SJSA1 (cell line): ENCODE results near the gene GNB5. TPM values are rescaled to one million over a fixed set of nuclear protein-coding genes. Genes with fewer than 3 reads are reported as not detected.

Source experiments
- DNase-seq, 2 experiments: peaks; one replicate each; pipeline ENCODE4 v3.0.0-alpha.2; 2015 to 2020; ENCODE audit warnings: low spot score in 2 of 2, low read depth in 1 of 2
- H3K27ac ChIP-seq: fragments of 250-450 bp; sonication (Bioruptor Pico); 2 replicates; pipeline ENCODE4 v1.5.1; 2020; ENCODE audit warnings: mild to moderate bottlenecking, moderate library complexity
- H3K27me3 ChIP-seq: fragments of 250-450 bp; sonication (Bioruptor Pico); replicated peaks from 2 replicates; pipeline ENCODE4 v1.5.1; 2020; ENCODE audit warnings: mild to moderate bottlenecking, moderate library complexity
- H3K36me3 ChIP-seq: fragments of 250-450 bp; sonication (Bioruptor Pico); 2 replicates; pipeline ENCODE4 v1.5.1; 2020; ENCODE audit warnings: mild to moderate bottlenecking
- H3K4me1 ChIP-seq: fragments of 250-450 bp; sonication (Bioruptor Pico); replicated peaks from 2 replicates; pipeline ENCODE4 v1.6.1; 2021; ENCODE audit warnings: mild to moderate bottlenecking
- H3K4me3 ChIP-seq: fragments of 250-450 bp; sonication (Bioruptor Pico); 2 replicates; pipeline ENCODE4 v1.5.1; 2020; ENCODE audit warnings: mild to moderate bottlenecking
- H3K9me3 ChIP-seq: fragments of 250-450 bp; sonication (Bioruptor Pico); replicated peaks from 2 replicates; pipeline ENCODE4 v1.5.1; 2020; ENCODE audit warnings: mild to moderate bottlenecking
- total RNA-seq: library from RNA; depleted of rRNA; stranded (reverse); fragments of >200 nt; shearing (Covaris generic); gene quantifications from 2 replicates; pipeline ENCODE4 v1.2.3, GENCODE V29; 2014

Gene GNB5
- total RNA-seq, 1 experiment from 2014 or later, result 58.9 TPM

- H3K4me1 ChIP-seq, result peaks cover 45% of the 10 kb centered on the region
- no peaks in the 10 kb centered on the region for H3K27me3 ChIP-seq
- peaks cover 51% of the 10 kb centered on the region for H3K36me3 ChIP-seq
- no peak overlapping the region for H3K4me3 ChIP-seq
- no peak overlapping the region for H3K27ac ChIP-seq
- DNase-seq, result no peak
- H3K9me3 ChIP-seq, result no peaks in the 10 kb centered on the region
These were observed 53.5 kb downstream of the GNB5 start for GRCh38 chr15:52137432-52138357.

- Histone ChIP-seq H3K27ac (no peak overlapping the region), H3K27me3 (no peaks in the 10 kb centered on the region), H3K9me3 (no peaks in the 10 kb centered on the region), H3K4me1 (peaks cover 45% of the 10 kb centered on the region), H3K4me3 (no peak overlapping the region), H3K36me3 (peaks cover 52% of the 10 kb centered on the region)
- DNase-seq, result no peak
These were observed 54.7 kb downstream of the GNB5 start for GRCh38 chr15:52136442-52136980.

GRCh38 chr15:52134502-52135144, 56.6 kb downstream of the GNB5 start:
- Histone ChIP-seq H3K4me1 (peaks cover 36% of the 10 kb centered on the region), H3K36me3 (peaks cover 44% of the 10 kb centered on the region), H3K9me3 (no peaks in the 10 kb centered on the region), H3K27ac (no peak overlapping the region), H3K27me3 (no peaks in the 10 kb centered on the region), H3K4me3 (no peak overlapping the region)
- DNase-seq, result no peak

GRCh38 chr15:52133510-52134220, 57.5 kb downstream of the GNB5 start:
- Histone ChIP-seq H3K27me3 (no peaks in the 10 kb centered on the region), H3K4me1 (peaks cover 27% of the 10 kb centered on the region), H3K27ac (no peak overlapping the region), H3K4me3 (no peak overlapping the region), H3K36me3 (peaks cover 38% of the 10 kb centered on the region), H3K9me3 (no peaks in the 10 kb centered on the region)
- DNase-seq, result no peak

GRCh38 chr15:52132066-52132465, 59.1 kb downstream of the GNB5 start:
- H3K27ac ChIP-seq, result no peak overlapping the region
- peaks cover 20% of the 10 kb centered on the region for H3K4me1 ChIP-seq
- no peaks in the 10 kb centered on the region for H3K9me3 ChIP-seq
- no peaks in the 10 kb centered on the region for H3K27me3 ChIP-seq
- H3K4me3 ChIP-seq, result no peak overlapping the region
- H3K36me3 ChIP-seq, result peaks cover 27% of the 10 kb centered on the region
- DNase-seq, result no peak

- Histone ChIP-seq H3K4me1 (peaks cover 7% of the 10 kb centered on the region; the same call in 1 of the 2 replicates), H3K4me3 (no peak overlapping the region), H3K9me3 (no peaks in the 10 kb centered on the region), H3K27me3 (no peaks in the 10 kb centered on the region), H3K36me3 (peaks cover 8% of the 10 kb centered on the region), H3K27ac (no peak overlapping the region)
- DNase-seq, result no peak
These were observed 62.6 kb downstream of the GNB5 start for GRCh38 chr15:52128568-52128967.

GRCh38 chr15:52124270-52124880, 66.8 kb downstream of the GNB5 start:
- no peak overlapping the region for H3K27ac ChIP-seq
- no peaks in the 10 kb centered on the region for H3K9me3 ChIP-seq
- no peaks in the 10 kb centered on the region for H3K27me3 ChIP-seq
- no peaks in the 10 kb centered on the region; the same call in none of the 2 replicates for H3K36me3 ChIP-seq
- H3K4me1 ChIP-seq, result peaks cover 7% of the 10 kb centered on the region; the same call in 1 of the 2 replicates
- no peak overlapping the region for H3K4me3 ChIP-seq
- no peak for DNase-seq

- Histone ChIP-seq H3K27me3 (no peaks in the 10 kb centered on the region), H3K9me3 (no peaks in the 10 kb centered on the region), H3K4me3 (no peak overlapping the region), H3K4me1 (peaks cover 7% of the 10 kb centered on the region; the same call in 1 of the 2 replicates), H3K27ac (no peak overlapping the region), H3K36me3 (no peaks in the 10 kb centered on the region; the same call in 1 of the 2 replicates)
- no peak for DNase-seq
These were observed 69.3 kb downstream of the GNB5 start for GRCh38 chr15:52121896-52122295.

GRCh38 chr15:52121006-52121405, 70.2 kb downstream of the GNB5 start:
- peaks cover 7% of the 10 kb centered on the region; the same call in 1 of the 2 replicates for H3K4me1 ChIP-seq
- H3K27ac ChIP-seq, result no peak overlapping the region
- no peak overlapping the region for H3K4me3 ChIP-seq
- H3K27me3 ChIP-seq, result no peaks in the 10 kb centered on the region; the same call in 1 of the 2 replicates
- no peaks in the 10 kb centered on the region for H3K9me3 ChIP-seq
- no peaks in the 10 kb centered on the region; the same call in 1 of the 2 replicates for H3K36me3 ChIP-seq
- no peak for DNase-seq

GRCh38 chr15:52120488-52120887, 70.7 kb downstream of the GNB5 start:
- no peak for DNase-seq
- Histone ChIP-seq H3K9me3 (no peaks in the 10 kb centered on the region), H3K4me3 (no peak overlapping the region), H3K4me1 (peaks cover 7% of the 10 kb centered on the region; the same call in 1 of the 2 replicates), H3K36me3 (no peaks in the 10 kb centered on the region; the same call in 1 of the 2 replicates), H3K27me3 (no peaks in the 10 kb centered on the region; the same call in 1 of the 2 replicates), H3K27ac (no peak overlapping the region)

- no peak overlapping the region for H3K27ac ChIP-seq
These were observed 72.0 kb downstream of the GNB5 start for GRCh38 chr15:52118969-52119749.

GRCh38 chr15:52117549-52117948, 73.6 kb downstream of the GNB5 start:
- no peak for DNase-seq
- H3K4me3 ChIP-seq, result no peak overlapping the region
- no peak overlapping the region for H3K27ac ChIP-seq
- no peaks in the 10 kb centered on the region for H3K9me3 ChIP-seq
- no peaks in the 10 kb centered on the region for H3K4me1 ChIP-seq
- no peaks in the 10 kb centered on the region; the same call in 1 of the 2 replicates for H3K27me3 ChIP-seq
- no peaks in the 10 kb centered on the region for H3K36me3 ChIP-seq

More at GRCh38 chr15:52118969-52119749, 72.0 kb downstream of the GNB5 start:
- Histone ChIP-seq H3K4me1 (peaks cover under 1% of the 10 kb centered on the region; the same call in 1 of the 2 replicates), H3K27me3 (no peaks in the 10 kb centered on the region; the same call in 1 of the 2 replicates), H3K36me3 (no peaks in the 10 kb centered on the region), H3K9me3 (no peaks in the 10 kb centered on the region), H3K4me3 (no peak overlapping the region)
- no peak for DNase-seq
